Measurements from ENCODE around the gene BRME1.

BRME1 gene

GRCh38 chr19:13894552-13894951 lies 11.4 kb downstream of the BRME1 start:
- no peaks in the 10 kb centered on the region for H4K20me1 ChIP-seq (ENCODE audit: insufficient read depth)
- H3K4me2 ChIP-seq, result no peak overlapping the region
- no peak for TF ChIP-seq CTCF (conservative IDR thresholded peaks at IDR 0.05; ENCODE audit: low read depth, low read length)
- H3K27me3 ChIP-seq (ENCODE audit: insufficient read depth, low read depth), result no peaks in the 10 kb centered on the region
- no peak overlapping the region for H2AFZ ChIP-seq (ENCODE audit: low read depth)
- no peaks in the 10 kb centered on the region for H3K79me2 ChIP-seq (ENCODE audit: insufficient read depth, low read depth)
- H3K4me1 ChIP-seq (ENCODE audit: low read depth, poor library complexity, severe bottlenecking), result no peaks in the 10 kb centered on the region
- H3K9ac ChIP-seq, result no peak overlapping the region
- H3K27ac ChIP-seq, result no peak overlapping the region
- no peaks in the 10 kb centered on the region for H3K36me3 ChIP-seq (ENCODE audit: insufficient read depth)
- H3K4me3 ChIP-seq (IDR thresholded peaks at IDR 0.05; ENCODE audit: insufficient read depth, low read depth, low read length), result no peak overlapping the region

GRCh38 chr19:13892870-13893269 lies 13.0 kb downstream of the BRME1 start:
- Histone ChIP-seq H3K79me2 (ENCODE audit: insufficient read depth, low read depth) (no peaks in the 10 kb centered on the region), H3K4me1 (ENCODE audit: low read depth, poor library complexity, severe bottlenecking) (no peaks in the 10 kb centered on the region), H3K27me3 (ENCODE audit: insufficient read depth, low read depth) (no peaks in the 10 kb centered on the region), H3K9ac (no peak overlapping the region), H4K20me1 (ENCODE audit: insufficient read depth) (no peaks in the 10 kb centered on the region), H3K27ac (no peak overlapping the region), H3K4me3 (IDR thresholded peaks at IDR 0.05; ENCODE audit: insufficient read depth, low read depth, low read length) (no peak overlapping the region), H2AFZ (ENCODE audit: low read depth) (no peak overlapping the region), H3K36me3 (ENCODE audit: insufficient read depth) (no peaks in the 10 kb centered on the region), H3K4me2 (no peak overlapping the region)
- no peak for TF ChIP-seq CTCF (conservative IDR thresholded peaks at IDR 0.05; ENCODE audit: low read depth, low read length)

GRCh38 chr19:13890136-13890535 lies 15.8 kb downstream of the BRME1 start:
- H3K27me3 ChIP-seq (ENCODE audit: insufficient read depth, low read depth), result no peaks in the 10 kb centered on the region
- H3K79me2 ChIP-seq (ENCODE audit: insufficient read depth, low read depth), result no peaks in the 10 kb centered on the region
- H3K4me2 ChIP-seq, result no peak overlapping the region
- no peak overlapping the region for H3K9ac ChIP-seq
- no peaks in the 10 kb centered on the region for H3K36me3 ChIP-seq (ENCODE audit: insufficient read depth)
- H3K27ac ChIP-seq, result no peak overlapping the region
- no peaks in the 10 kb centered on the region for H4K20me1 ChIP-seq (ENCODE audit: insufficient read depth)
- H2AFZ ChIP-seq (ENCODE audit: low read depth), result no peak overlapping the region
- H3K4me3 ChIP-seq (IDR thresholded peaks at IDR 0.05; ENCODE audit: insufficient read depth, low read depth, low read length), result no peak overlapping the region
- no peak for TF ChIP-seq CTCF (conservative IDR thresholded peaks at IDR 0.05; ENCODE audit: low read depth, low read length)
- H3K4me1 ChIP-seq (ENCODE audit: low read depth, poor library complexity, severe bottlenecking), result peaks cover 2% of the 10 kb centered on the region

GRCh38 chr19:13888281-13888680 lies 17.6 kb downstream of the BRME1 start:
- H3K4me2 ChIP-seq, result no peak overlapping the region
- no peak overlapping the region for H3K4me3 ChIP-seq (IDR thresholded peaks at IDR 0.05; ENCODE audit: insufficient read depth, low read depth, low read length)
- H3K27me3 ChIP-seq (ENCODE audit: insufficient read depth, low read depth), result no peaks in the 10 kb centered on the region
- no peaks in the 10 kb centered on the region for H4K20me1 ChIP-seq (ENCODE audit: insufficient read depth)
- no peak overlapping the region for H3K27ac ChIP-seq
- H2AFZ ChIP-seq (ENCODE audit: low read depth), result no peak overlapping the region
- no peaks in the 10 kb centered on the region for H3K79me2 ChIP-seq (ENCODE audit: insufficient read depth, low read depth)
- H3K9ac ChIP-seq, result no peak overlapping the region
- H3K4me1 ChIP-seq (ENCODE audit: low read depth, poor library complexity, severe bottlenecking), result peaks cover 16% of the 10 kb centered on the region
- TF ChIP-seq CTCF (conservative IDR thresholded peaks at IDR 0.05; ENCODE audit: low read depth, low read length), result no peak
- no peaks in the 10 kb centered on the region for H3K36me3 ChIP-seq (ENCODE audit: insufficient read depth)

Data from KMS-11 (cell line).